ENCODE measurements around the gene ZXDC. TPM values are rescaled to one million over a fixed set of nuclear protein-coding genes. Genes with fewer than 3 reads are reported as not detected.

Gene ZXDC
- total RNA-seq, 1 donor from 2014 or later: 29.4 TPM

DNA sequence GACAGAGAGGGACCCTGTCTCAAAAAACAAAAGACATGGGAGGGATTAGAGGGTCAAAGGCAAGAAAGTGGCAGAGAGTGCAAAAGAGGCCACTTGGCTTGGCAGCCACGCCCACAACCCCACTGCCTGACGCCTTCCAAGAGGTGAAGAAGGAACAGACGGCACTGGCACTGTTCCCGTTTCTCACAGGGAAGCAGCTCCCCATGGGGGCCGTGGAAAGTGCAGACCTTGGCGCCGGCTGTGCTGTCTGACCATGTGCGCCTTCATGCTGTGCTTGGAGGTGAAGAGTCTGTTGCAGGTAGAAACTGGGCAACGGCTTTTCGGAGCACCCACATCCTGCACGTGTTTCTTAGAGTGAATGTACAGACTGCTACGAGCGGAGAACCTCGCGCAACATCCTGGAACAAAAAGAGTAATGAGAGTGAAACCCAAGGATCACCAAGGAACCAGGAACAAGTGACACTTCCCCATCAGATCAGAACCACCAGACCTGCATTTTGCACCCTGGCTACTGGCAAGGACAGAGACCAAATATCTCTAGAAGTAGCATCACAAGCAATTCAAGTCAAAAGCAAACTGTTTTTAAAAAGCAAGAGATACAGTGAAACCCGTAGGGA lies 9.7 kb downstream of the ZXDC start:
- Mint-ChIP-seq H3K9me3 (no peaks in the 10 kb centered on the region), H3K27ac (no peak overlapping the region), H3K36me3 (ENCODE audit: low read depth) (peaks cover 68% of the 10 kb centered on the region), H3K4me1 (peaks cover 17% of the 10 kb centered on the region), H3K4me3 (no peak overlapping the region), H3K27me3 (no peaks in the 10 kb centered on the region)
- no peak for DNase-seq
- intact Hi-C loops (cut with micrococcal nuclease): no loop called here

DNA sequence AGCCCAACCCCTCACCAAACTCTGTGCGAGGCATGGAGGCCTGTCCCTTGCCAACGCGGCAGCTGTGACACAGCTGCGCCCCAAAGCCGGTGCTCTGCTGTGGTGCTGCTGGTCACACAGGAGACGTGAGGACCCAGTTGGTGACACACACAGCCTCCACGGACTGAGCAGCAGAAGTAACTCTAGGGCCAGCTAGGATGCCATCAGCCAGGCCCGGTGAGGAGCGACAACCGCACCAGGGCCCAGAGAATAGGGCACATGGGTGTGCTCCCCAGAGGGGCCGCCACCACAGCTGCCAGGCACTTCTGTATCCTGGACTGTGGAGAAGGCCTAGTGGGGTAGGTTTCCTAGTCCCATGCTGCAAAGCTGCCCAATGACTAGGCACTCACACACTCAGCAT lies 10.7 kb downstream of the ZXDC start:
- no peak for DNase-seq
- intact Hi-C loops (cut with micrococcal nuclease): no loop called here
- Mint-ChIP-seq H3K36me3 (ENCODE audit: low read depth) (peaks cover 67% of the 10 kb centered on the region), H3K27me3 (no peaks in the 10 kb centered on the region), H3K4me3 (no peak overlapping the region), H3K4me1 (peaks cover 17% of the 10 kb centered on the region), H3K27ac (no peak overlapping the region), H3K9me3 (no peaks in the 10 kb centered on the region)

DNA sequence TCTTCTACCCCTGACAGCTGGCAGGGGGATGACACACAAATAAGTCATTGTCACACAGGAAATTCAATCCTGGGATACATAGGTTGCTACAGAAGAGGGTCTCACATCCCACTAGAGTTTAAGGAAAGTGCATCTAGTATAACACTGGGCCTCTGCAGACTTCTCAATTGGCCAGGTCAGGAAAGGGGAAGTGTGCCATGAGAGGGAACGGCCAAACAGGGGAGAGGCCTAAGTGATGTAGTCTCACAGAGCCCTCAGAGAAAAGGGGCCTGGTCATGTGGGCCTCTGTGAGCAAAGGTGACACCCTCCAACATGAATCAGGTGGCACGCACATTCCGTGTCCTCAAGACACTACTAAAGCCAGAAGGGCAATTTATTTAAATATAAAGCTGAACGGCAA lies 11.2 kb downstream of the ZXDC start:
- peaks cover 13% of the 10 kb centered on the region for H3K4me1 Mint-ChIP-seq
- intact Hi-C loops (cut with micrococcal nuclease): no loop called here
- DNase-seq: no peak
- H3K27me3 Mint-ChIP-seq: no peaks in the 10 kb centered on the region
- no peak overlapping the region for H3K4me3 Mint-ChIP-seq
- no peaks in the 10 kb centered on the region for H3K9me3 Mint-ChIP-seq
- no peak overlapping the region for H3K27ac Mint-ChIP-seq
- peaks cover 65% of the 10 kb centered on the region for H3K36me3 Mint-ChIP-seq (ENCODE audit: low read depth)

DNA sequence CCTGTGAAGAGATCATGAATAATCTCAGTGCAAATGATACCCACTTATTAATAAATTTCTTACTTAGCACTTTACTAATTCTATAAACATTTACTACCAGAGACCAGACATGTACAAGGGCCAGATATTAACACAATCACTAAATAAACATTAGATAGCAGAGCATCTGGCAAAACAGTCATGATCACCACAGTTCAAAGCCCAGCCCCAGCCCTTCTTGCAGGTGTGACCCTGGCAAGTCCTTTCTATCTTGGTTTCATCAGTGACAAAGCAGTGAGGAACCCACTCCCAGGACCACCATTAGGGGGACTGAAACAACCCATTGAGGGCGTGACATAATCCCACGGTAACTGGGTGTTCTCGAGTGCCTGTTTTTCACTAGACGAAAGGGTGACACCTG lies 11.6 kb downstream of the ZXDC start:
- Mint-ChIP-seq H3K27ac (no peak overlapping the region), H3K4me1 (peaks cover 9% of the 10 kb centered on the region)
- intact Hi-C loops (cut with micrococcal nuclease): no loop called here

DNA sequence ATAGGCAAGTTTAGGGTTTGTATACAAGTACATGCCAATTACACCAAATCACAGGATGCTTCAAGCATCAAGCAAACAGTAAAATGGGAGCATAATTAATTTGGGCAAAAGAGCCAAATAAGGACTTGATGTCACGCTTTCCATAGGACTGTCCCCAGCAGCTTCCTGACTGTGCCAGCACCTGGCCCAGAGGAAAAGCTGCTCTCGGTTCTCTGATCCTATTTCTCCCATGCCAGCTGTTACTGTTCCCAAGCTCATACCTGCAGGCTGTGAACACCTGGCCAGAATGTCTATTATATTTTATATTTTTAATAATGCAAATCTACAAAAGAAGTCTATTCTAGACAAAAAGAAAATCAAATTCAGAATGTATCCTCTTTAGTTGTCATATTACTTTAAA lies 12.2 kb downstream of the ZXDC start:
- H3K9me3 Mint-ChIP-seq: no peaks in the 10 kb centered on the region
- DNase-seq: no peak
- H3K27ac Mint-ChIP-seq: no peak overlapping the region
- peaks cover 6% of the 10 kb centered on the region for H3K4me1 Mint-ChIP-seq
- H3K36me3 Mint-ChIP-seq (ENCODE audit: low read depth): peaks cover 60% of the 10 kb centered on the region
- intact Hi-C loops (cut with micrococcal nuclease): no loop called here
- no peaks in the 10 kb centered on the region for H3K27me3 Mint-ChIP-seq
- no peak overlapping the region for H3K4me3 Mint-ChIP-seq

More for the DNA sequence above, 11.6 kb downstream of the ZXDC start:
- no peak for DNase-seq
- Mint-ChIP-seq H3K9me3 (no peaks in the 10 kb centered on the region), H3K36me3 (ENCODE audit: low read depth) (peaks cover 63% of the 10 kb centered on the region), H3K27me3 (no peaks in the 10 kb centered on the region), H3K4me3 (no peak overlapping the region)

DNA sequence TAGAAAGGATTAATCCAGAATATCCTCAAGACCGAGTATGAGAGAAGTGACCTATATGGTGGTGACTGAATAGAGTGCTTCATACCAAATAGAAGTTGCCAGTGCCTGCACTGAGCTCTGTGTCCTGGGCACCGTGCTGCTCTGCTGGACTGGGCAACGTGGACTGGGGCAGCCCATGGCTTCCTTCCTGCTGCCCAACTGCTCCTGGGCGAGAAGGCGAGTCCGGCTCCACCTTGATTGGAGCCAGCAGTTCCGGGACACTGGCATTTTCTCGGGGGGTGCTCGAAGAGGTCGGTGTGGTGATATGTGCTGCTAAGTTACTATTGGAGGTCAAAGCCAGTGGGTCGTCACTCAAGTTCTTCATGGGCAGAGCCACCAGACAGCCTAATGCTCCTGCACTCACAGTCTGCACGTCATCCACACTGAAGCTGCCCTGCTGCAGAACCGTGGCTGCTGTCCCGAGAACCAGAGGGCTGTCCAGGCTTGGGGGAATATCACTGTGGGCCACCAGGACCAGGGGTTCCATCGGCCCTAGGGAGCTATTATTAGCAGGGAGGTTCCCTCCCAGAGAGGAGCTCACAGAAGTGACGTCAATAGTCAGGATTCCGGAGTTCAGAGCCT lies 14.1 kb downstream of the ZXDC start:
- Mint-ChIP-seq H3K36me3 (ENCODE audit: low read depth) (peaks cover 62% of the 10 kb centered on the region), H3K4me3 (no peak overlapping the region), H3K27me3 (no peaks in the 10 kb centered on the region), H3K4me1 (no peaks in the 10 kb centered on the region), H3K9me3 (no peaks in the 10 kb centered on the region), H3K27ac (no peak overlapping the region)
- no peak for DNase-seq
- intact Hi-C loops (cut with micrococcal nuclease): no loop called here

DNA sequence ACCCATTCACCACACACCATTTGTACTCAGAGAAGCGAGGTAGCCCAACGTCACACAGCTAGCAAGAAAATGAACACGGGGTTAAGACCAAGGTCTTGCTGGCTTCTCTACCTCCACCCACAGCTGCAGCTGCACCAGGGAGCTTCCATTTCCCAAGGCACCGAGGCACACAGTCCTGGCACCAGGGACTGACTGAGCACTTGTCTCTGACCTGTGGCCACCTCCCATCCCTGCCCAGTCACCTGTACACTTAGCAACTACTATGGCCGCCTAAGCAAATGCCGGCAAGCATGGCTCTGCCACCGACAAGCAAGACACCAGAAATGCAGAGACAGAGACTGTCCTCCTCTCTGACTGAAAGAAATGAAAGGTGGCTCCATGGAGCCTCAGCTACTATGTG lies 15.3 kb downstream of the ZXDC start:
- peaks cover 54% of the 10 kb centered on the region for H3K36me3 Mint-ChIP-seq (ENCODE audit: low read depth)
- DNase-seq: no peak
- H3K27ac Mint-ChIP-seq: no peak overlapping the region

DNA sequence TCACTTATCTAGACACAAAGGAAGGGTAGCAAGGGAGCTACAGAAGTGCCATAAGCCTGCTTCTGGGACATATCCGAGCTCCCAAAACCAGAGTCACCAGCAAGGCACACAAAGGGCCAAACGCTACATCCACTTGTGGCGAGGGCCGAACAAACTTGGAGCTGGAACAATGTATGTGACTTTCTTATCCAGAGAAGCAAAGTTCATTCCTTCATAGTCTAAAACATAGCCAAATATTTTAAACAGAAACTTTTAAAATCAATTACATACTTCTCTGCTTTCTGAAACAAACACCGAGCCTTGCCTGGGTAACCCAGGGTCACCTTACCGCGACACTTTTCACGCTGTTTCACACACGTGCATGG lies 15.9 kb downstream of the ZXDC start:
- H3K27ac Mint-ChIP-seq: no peak overlapping the region
- intact Hi-C loops (cut with micrococcal nuclease): no loop called here
- H3K4me3 Mint-ChIP-seq: no peak overlapping the region
- no peaks in the 10 kb centered on the region for H3K4me1 Mint-ChIP-seq
- no peaks in the 10 kb centered on the region for H3K9me3 Mint-ChIP-seq
- peaks cover 52% of the 10 kb centered on the region for H3K36me3 Mint-ChIP-seq (ENCODE audit: low read depth)
- DNase-seq: no peak
- H3K27me3 Mint-ChIP-seq: no peaks in the 10 kb centered on the region

More for the DNA sequence above, 15.3 kb downstream of the ZXDC start:
- intact Hi-C loops (cut with micrococcal nuclease): no loop called here
- Mint-ChIP-seq H3K27me3 (no peaks in the 10 kb centered on the region), H3K9me3 (no peaks in the 10 kb centered on the region), H3K4me3 (no peak overlapping the region), H3K4me1 (no peaks in the 10 kb centered on the region)

DNA sequence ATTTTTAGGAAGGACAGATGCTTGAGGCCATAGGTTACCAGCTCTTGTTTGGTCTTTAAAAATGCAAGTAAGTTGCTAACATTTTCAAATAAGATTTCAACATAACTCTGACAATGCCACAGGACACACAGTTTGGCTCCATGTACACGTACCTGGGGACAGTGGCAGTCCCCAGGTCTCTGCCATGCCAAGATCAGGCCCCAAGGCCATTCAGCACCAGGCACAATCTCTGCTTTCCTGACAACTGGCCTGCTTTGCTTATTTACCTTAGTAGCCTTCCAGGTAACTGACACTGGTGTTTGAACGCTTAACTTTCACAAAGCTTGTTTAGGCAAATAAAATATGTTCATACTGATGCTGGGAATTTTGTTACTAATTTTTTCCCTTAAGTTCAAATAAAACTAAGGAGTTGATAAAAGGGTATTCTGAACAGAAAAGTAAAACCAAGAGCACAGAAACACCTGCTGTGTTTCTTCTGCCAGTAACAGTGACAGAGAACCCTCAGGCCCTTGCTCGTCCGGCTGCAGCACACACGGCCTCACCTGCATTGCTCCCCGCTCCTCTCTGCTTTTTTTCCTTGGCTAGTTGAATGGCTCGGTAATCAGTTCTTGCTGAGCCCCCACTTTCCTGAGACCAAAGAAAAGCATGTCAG lies 16.5 kb downstream of the ZXDC start:
- Mint-ChIP-seq H3K4me1 (no peaks in the 10 kb centered on the region), H3K27ac (no peak overlapping the region), H3K27me3 (no peaks in the 10 kb centered on the region), H3K4me3 (no peak overlapping the region), H3K36me3 (ENCODE audit: low read depth) (peaks cover 52% of the 10 kb centered on the region), H3K9me3 (no peaks in the 10 kb centered on the region)
- intact Hi-C loops (cut with micrococcal nuclease): no loop called here
- no peak for DNase-seq

DNA sequence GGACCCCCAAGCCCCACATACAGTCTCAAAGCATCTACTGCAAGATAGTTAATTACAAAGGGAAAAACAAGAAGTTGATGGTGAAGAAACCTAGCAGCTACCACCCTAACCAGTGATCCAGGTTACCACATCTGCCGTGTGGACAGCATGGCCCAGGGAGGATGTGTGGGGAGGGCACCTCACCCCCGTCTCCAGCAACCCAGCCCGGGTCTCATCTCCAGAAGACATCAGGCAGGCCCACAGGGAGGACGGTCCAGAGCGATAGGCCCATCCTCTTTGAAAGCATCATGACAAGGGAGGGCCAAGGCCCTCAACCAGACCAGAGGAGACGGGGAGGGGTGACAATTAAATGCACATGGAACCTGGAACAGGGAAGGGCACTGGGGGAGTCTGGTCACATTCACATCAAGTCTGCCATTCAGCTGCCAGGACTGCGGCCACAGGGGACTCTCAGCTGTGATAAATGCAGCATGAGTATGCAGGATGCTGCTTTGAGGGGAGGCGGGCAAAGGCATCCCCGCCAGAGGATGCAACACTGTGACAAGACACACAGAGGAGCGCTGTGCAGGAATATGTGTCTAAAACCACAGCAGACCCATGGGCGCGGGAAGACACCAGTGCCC lies 18.8 kb downstream of the ZXDC start:
- no peaks in the 10 kb centered on the region for H3K9me3 Mint-ChIP-seq
- H3K27me3 Mint-ChIP-seq: no peaks in the 10 kb centered on the region
- H3K36me3 Mint-ChIP-seq (ENCODE audit: low read depth): peaks cover 45% of the 10 kb centered on the region
- DNase-seq: no peak
- no peak overlapping the region for H3K27ac Mint-ChIP-seq
- H3K4me3 Mint-ChIP-seq: no peak overlapping the region
- intact Hi-C loops (cut with micrococcal nuclease): no loop called here
- H3K4me1 Mint-ChIP-seq: no peaks in the 10 kb centered on the region

DNA sequence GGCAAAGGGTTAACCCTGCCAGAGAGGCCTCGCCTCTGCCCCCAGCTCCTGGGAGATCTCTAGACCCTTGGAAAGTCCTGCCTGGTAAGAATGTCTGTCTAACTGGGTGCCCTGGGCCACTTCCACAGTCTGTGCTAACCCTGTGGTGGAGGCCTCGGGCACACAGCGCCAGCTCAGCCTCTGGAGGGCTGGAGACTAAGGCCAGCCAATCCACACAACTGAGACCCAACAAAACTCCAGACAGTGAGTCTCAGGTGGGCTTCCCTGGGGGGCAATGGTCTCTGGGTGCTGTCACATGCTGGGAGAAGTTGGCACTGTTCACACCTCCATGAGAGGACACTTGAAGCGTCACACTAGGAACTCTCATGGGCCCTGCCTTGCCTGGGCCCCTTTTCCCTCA lies 19.5 kb downstream of the ZXDC start:
- Mint-ChIP-seq H3K27ac (no peak overlapping the region), H3K27me3 (no peaks in the 10 kb centered on the region)
- intact Hi-C loops (cut with micrococcal nuclease): no loop called here

DNA sequence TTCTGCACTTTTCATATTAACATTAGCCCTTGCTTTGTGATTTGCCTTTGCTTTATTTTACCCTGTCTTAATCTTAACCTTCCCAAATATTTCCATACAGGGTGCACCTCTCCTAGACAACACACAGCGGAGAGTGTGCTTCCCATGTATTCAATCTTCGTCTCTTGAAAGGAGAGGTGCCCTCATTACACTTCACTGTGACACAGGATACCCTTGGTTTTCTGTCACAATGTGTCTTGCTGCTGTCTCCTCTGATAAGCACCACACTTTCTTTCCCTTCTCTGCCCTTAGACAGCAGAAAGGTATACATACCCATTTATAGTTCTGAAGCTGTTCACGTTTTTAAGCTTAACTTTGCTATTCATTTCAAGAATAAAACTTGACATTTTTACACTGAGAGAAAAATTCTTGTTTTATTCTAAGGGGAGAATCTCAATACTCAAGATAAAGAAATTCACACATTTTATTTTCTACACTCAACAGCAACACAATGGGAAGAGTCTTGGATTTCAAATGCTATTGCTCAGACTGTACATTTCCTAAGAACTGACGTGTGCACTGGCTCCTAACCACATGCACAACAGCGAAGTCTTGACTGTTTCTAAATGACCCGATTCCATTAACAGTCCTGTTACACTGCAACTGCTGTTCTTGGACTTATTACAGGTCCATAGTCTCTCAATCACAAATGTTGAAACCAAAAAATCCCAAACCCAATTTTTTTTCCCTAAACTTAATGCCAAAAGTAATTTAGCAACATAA lies 21.1 kb downstream of the ZXDC start:
- Mint-ChIP-seq H3K36me3 (ENCODE audit: low read depth) (peaks cover 35% of the 10 kb centered on the region), H3K4me1 (no peaks in the 10 kb centered on the region), H3K4me3 (no peak overlapping the region), H3K27ac (no peak overlapping the region), H3K9me3 (no peaks in the 10 kb centered on the region), H3K27me3 (no peaks in the 10 kb centered on the region)
- DNase-seq: no peak
- intact Hi-C loops (cut with micrococcal nuclease): no loop called here

More for the DNA sequence above, 19.5 kb downstream of the ZXDC start:
- Mint-ChIP-seq H3K9me3 (no peaks in the 10 kb centered on the region), H3K36me3 (ENCODE audit: low read depth) (peaks cover 44% of the 10 kb centered on the region), H3K4me1 (no peaks in the 10 kb centered on the region), H3K4me3 (no peak overlapping the region)
- DNase-seq: no peak

DNA sequence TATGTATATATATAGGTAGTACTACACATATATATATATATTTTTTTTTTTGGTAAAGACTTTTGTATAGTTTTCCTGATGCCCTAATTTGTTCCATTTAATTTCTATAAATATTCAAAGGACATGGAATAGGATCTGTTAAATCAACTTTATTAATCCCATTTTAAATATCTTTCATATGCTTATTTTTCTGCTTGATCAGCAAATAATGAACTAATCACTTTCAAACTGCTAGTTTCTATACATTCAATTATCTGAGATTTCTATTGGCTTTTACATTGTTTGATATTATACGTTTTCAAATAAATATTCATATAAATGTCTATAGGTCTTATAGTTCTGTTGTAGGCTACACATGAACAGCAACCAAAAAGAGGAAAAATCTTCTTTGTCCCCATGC lies 21.7 kb downstream of the ZXDC start:
- H3K36me3 Mint-ChIP-seq (ENCODE audit: low read depth): peaks cover 31% of the 10 kb centered on the region
- H3K27me3 Mint-ChIP-seq: no peaks in the 10 kb centered on the region
- H3K4me1 Mint-ChIP-seq: no peaks in the 10 kb centered on the region
- H3K4me3 Mint-ChIP-seq: no peak overlapping the region
- H3K9me3 Mint-ChIP-seq: no peaks in the 10 kb centered on the region
- intact Hi-C loops (cut with micrococcal nuclease): no loop called here
- no peak overlapping the region for H3K27ac Mint-ChIP-seq
- DNase-seq: no peak

DNA sequence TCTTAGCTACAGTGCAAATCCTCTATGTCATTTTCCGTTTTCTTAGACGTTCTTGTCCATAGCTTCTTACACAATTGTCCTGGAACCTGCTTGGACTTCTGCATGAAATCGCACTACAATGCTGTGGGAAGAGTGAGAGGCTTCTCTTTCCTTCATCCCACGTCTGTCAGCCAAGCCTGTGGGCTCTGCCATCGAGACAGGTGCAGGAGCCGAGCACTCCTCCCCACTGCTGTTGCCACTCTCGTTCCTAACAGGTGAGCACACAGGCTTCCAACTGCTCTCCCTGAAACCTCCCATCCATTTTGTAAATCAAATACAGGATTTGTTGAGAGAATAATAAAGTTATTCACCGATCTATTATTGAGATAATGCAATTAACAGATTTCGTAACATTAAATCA lies 23.5 kb downstream of the ZXDC start:
- Mint-ChIP-seq H3K9me3 (no peaks in the 10 kb centered on the region), H3K27ac (no peak overlapping the region), H3K36me3 (ENCODE audit: low read depth) (peaks cover 27% of the 10 kb centered on the region), H3K4me3 (no peak overlapping the region), H3K27me3 (no peaks in the 10 kb centered on the region), H3K4me1 (no peaks in the 10 kb centered on the region)
- DNase-seq: no peak
- intact Hi-C loops (cut with micrococcal nuclease): no loop called here

All from activated CD4-positive, alpha-beta T cell treated with anti-CD3 and anti-CD28 coated beads, Interleukin-2, amount 10 ng/mL, durations not matched to agents 24 days and 14 days (primary cell).